Fibroblast of skin of back (primary cell): ENCODE results near the gene HSPB1.
"Not testable (repeated sequence)": the region's sequence is repeated elsewhere in the genome, so short reads cannot be mapped to it uniquely, and the experiment has no call there.

Source experiments
- DNase-seq: peaks from one replicate; pipeline ENCODE4 v3.0.0-alpha.2; 2013

The HSPB1 gene

GRCh38 chr7:76334320-76334967, 32.0 kb downstream of the HSPB1 start:
- DNase-seq = no peak

GRCh38 chr7:76335417-76335816, 32.9 kb downstream of the HSPB1 start:
- DNase-seq = not testable (repeated sequence)

DNA sequence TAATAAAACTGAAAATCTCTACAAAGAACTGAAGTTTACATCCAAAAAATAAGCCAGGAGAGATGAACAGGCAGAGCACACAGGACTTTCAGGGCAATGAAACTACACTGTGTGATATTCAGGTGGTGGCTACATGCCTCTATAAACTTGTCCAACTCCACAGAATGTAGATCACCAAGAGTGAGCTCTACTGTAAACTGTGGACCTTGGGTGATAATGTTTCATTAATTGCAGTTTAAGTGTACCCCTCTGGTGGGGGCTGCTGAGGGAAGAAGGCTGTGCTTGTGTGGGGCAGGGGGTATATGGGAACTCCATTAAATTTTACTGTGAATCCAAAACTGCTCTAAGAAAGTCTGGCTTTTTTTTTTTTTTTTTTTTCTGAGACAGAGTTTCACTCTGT, 33.6 kb downstream of the HSPB1 start:
- DNase-seq = no peak

- no peak for DNase-seq
Observed at GRCh38 chr7:76337147-76337546, 34.7 kb downstream of the HSPB1 start.

DNA sequence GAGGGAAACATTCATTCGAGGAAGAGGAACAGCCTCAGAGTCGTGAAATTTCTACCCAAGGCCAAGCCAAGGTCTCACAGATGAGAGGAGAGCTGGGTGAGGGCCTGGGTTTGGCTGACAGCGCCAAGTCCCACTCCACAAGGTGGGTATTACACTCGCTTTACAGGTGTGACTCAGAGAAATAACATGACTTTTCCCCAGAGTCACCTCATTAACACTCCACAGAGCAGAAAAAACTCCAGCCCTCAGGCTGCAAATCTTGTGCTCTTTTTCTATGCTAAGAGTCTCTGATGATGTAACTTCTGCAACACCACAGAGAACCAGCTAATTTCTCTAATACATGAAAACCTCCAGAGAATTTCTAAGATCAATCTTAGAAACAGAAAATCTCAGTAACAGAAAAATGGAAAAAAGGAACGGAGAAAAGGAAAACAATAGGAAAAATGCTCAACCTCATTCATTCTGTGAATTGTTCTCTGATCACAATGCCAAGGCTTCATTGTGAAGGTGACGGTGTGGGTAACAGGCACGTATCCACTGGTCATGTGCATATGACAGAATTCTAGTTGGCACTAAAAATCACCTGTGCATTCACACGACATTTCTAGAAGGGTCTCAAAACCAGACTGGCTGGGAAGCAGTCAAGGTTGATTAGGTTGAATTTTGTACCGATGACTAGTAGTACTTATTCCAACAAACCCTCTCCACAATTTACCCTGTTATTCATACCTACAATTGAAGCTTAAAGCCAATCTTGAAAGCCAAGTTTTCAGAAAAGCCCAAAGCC, 36.0 kb downstream of the HSPB1 start:
- DNase-seq = no peak

- DNase-seq = peak; percentile 89
Observed at GRCh38 chr7:76340617-76341131, 38.2 kb downstream of the HSPB1 start.

GRCh38 chr7:76342222-76342621, 39.7 kb downstream of the HSPB1 start:
- no peak for DNase-seq

GRCh38 chr7:76343294-76343930, 40.9 kb downstream of the HSPB1 start:
- DNase-seq = no peak

GRCh38 chr7:76343931-76344321, 41.5 kb downstream of the HSPB1 start:
- no peak for DNase-seq

GRCh38 chr7:76346097-76346496, 43.6 kb downstream of the HSPB1 start:
- DNase-seq = no peak

DNA sequence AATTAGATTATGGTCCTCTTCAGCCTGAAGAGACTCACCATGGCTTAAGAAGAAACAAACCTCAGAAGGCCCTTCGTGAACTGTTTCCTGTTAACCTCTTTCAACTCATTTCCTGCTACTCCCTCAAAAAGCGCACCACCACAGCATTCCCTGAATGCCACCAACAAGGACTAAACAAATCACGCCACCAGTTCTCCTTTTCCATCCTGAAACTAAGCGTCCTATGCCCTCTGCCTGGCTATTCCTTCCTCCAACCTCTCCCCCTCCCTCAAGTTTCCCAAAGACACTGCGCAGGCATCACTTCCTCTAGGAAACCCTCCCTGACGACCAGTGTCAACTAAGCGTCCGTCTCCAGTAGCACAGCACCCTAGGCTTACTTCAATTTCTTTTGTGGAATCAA, 44.3 kb downstream of the HSPB1 start:
- no peak for DNase-seq

- DNase-seq = no peak
Observed at GRCh38 chr7:76347710-76348109, 45.2 kb downstream of the HSPB1 start.

DNA sequence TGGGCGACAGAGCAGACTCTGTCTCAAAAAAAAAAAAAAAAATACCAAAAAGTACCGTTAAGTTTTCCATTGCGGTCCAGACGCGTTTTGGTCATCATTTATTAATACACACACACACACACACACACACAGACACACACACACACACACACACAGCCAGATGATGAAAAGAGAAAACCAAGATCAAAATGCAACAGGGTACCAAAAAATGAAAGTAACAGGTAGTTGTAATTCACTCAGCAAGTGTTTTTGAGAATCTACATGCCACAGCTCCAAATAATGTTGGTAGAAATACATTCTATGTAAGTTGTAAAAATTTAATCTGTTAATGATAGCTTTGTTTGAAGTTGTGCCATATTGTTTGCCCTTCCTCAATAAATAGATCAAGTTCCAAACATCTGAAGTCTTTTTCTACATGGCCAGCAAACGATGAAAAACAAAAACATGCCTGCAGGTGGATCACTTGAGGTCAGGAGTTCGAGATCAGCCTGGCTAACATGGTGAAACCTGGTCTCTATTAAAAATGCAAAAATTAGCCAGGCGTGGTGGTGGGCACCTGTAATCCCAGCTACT, 46.9 kb downstream of the HSPB1 start:
- DNase-seq = no peak

- DNase-seq = no peak
Observed at GRCh38 chr7:76351372-76351771, 48.9 kb downstream of the HSPB1 start.

DNA sequence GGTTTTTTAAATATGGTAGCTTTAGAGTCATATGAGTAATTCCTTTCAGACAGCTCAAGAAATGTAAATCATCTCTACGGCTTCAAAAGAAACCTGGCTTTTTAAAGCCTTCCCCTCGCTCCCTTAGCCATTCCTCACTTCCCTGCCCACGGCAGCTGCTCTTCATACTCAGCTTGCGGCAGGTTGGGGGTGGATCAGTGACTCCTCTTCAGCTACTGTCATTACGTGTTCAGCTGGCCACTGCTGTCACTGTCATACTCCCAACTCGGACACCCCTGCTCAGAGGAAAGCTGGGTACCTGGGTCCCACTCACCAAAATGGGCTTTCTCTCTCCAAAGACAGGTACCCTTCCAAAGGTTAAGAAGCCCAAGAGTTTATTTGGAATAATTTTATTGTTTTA, 49.7 kb downstream of the HSPB1 start:
- DNase-seq = no peak

GRCh38 chr7:76353744-76354143, 51.3 kb downstream of the HSPB1 start:
- DNase-seq = no peak
